HG03066 (cell line): ENCODE measurements around the gene CBX3.
"Not testable (repeated sequence)": the region's sequence is repeated elsewhere in the genome, so short reads cannot be mapped to it uniquely, and the experiment has no call there.

Source experiments
- ATAC-seq: cut with Tn5 transposase; IDR thresholded peaks from one replicate; pipeline ENCODE4 v1.9.1; 2021; ENCODE audit warnings: low read depth; ENCODE audit not compliant: unreplicated experiment

CBX3 gene

DNA sequence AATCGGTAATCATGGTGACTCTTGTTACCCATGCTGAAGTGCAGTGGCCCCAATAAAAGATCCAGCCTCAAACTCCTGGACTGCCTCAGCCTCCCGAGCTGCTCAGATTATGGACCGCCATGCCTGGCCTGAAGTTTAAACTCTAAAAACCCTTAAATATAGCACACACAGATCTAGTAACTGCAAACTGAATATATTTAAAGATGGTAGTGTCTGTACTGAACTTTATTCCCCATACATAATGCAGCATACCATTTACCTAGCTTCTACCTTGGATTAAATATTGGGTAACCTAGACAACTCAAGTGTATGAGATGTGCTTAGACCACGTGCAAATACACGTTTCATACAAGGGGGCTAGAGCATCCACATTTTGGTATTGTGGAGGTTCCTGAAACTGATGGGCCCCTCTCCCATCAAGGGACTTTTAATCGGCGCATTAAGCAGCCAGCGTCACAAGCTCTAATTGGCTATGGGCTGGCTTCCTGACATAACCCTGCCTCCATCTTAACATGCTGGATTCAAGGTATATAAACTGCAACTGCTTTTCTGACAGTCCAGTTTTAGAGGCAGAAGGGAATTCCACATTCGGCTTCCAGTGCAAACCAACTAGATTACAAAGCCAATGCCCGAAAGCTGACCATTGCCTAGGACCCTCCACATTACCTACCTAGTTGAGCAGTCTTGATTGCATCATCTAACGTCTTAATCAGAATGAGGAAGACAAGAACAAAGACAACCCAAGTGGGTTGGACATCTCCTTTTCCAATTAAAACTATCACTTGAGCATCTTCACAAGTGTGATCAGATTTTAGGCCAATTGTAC, 14.0 kb upstream of the CBX3 start:
- no peak for ATAC-seq

DNA sequence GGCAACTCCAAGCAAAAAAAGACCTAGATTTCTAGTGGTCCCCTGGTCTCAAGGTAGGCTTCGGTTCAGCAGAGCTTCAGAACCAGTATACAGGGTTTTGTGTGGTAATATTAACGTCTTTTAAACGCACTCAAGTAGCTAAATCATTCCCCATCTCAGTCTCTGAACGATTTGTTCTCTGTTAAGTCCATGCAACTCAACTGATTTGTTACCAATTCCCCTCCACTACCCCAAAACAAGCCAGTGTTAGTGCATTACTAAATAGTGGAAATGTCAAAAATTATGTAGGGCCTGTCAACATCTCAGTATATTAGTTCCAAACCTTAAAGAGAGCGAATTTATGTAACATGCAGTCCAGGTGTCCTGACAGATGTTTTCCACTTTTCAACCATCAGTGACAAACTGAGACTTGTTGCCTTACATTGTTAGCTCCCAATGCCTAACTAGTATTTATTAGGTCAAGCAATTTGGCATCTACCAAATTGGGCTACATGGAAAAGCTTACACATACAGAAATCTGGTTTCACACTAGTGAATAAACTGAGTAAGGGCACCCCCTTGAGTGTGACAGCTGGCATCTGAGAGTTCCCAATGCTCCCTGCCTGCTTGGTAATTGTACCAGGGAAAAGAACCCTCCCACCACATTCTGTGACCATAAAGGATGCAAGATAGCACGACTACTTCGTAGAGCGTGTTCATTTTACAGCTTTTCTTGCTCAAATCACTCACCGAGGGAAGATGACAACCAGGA, 13.2 kb upstream of the CBX3 start:
- ATAC-seq, result no peak

DNA sequence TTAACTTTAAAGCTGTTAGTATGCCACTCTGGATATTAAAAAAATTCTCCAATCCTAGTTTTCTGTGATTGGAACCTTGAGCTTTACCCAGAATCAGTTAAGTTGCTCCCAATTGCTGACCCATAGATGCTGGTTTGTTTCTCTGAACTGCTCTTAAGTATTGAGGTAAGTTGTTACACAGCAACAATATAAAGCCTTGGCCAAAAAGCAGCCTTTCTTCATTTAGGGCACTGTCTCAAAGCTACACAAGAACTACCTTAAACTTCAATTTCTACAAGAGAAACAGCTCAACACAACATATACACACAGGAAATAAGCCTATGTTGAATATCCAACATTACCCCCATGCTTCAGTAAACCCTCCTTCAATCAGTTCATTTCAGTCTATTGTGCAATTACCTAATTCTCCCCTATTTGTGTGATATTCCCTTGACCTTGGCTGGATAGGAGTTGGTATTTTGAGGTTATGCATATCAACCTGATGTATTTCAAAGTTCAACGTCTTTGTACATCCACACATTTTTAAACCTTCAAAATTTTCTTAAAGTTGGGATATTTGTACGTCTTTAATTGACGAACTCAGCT, 12.5 kb upstream of the CBX3 start:
- ATAC-seq, result no peak

DNA sequence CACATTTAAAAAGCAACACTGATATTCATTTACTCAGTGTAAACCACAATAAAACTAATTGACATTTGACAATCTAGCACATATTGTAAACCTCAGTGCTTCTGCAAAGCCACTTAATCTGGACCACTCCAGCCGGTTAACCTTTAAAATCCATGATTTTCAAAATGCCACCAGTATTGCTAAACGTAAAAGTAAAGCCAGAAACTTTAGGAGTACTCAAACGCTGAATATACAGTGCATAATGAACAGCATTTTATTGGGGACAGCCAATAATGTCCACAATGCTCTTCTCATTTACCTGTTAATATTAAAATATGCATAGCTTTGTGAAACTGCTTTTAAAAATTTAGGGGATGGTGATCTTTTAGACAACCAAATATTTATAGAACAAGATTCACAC, 11.8 kb upstream of the CBX3 start:
- no peak for ATAC-seq

DNA sequence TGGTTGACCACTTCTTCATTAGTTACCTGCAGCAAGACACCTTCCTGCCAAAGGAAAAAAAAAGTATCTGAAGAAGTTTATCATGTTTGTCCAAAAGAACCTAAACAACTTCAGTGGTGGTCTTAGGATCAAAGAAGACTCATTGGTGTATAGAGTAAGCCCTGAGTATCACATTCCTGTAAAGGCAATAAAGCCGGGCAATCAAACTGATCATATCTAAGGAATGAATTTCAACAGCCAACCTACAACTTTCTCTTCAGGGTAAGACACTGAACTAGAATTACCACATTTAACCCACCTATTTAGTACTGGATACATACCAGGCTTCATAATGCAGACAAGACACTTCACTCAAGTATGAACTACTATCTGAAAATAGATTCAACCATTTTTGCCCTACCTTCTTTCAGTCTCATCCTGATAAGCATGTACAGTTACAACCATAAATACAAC, 11.1 kb upstream of the CBX3 start:
- ATAC-seq, result no peak

DNA sequence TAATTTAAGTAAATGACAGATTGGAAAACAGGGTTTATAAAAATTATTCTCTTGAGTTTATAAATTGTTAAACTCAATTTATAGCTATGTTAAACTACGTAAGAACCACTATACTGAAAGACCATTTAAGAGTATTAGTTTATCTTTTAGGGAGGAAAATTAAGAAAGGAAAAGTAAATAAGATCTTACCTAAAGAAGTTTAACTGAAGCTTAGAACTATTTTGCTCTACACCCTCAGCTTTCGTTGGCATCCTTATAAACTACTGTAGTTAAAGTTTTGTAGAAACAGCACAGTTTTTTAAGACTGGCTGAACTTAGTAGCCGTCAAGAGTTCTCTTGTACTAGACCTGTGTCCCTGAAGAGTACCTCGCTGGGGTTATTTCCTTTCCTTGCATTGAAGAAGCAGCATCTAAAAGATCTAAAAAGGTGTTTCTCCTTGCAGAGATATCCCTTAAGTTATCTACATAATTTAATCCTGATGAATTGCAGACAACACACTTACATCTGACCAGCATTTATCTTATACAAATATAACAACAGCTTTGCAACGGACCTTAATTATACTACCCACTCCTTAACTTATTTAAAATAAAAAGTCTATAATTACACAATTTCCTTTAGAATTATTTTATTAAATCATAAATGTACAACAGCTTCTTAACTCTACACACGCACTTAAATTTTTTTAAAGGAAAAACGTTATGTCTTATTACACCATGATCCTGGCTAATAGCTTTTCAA, 10.1 kb upstream of the CBX3 start:
- ATAC-seq, result no peak

DNA sequence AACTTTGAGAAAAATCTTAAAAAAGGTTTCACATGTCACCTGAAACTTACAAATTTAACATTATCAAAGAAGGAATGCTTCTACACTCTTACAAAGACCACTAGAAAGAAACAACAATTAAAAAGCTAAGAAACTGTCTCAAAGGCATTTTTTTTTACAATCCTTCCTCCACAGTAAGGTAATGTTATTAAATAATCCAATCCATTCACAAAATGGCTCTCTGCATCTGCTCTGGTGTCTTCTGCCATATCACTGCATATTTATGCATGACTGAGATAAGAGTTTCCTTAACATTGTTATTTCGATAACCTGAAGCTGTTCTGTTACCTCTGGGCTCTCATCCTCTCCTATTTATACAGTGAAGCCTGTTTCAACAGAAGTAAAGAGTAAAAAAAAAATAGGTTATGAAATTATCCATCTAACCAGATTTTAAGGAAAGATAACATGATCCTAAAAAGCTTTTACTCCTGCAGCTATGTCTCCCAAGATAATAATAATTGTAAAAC, 9.5 kb upstream of the CBX3 start:
- ATAC-seq, result no peak

DNA sequence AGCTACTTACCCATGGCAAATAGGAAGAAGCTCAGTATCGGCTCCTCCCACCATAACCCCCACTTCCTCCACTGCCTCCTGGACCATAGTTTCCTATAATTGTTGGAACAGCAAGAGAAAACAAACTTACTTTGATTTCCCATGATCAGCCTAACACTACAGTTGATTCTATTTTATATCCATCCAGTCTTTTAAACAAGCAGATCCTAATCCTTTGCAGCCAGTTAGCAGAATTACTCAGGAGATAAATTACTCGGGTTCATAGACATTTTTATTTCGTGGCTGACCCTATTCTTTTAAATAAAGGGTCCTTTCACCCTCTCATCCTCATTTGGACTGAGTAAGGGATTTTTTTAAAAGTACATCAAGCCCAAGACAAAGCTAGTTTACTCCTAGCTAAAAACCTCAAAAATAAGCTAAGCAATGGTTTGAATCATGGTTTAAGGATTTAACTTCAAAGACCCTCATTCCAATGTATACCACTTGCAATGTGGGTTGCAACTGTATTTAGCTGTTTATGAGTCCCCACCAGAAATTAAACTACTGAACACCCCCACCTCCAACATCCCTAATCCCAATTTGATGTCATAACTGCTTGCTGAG, 9.0 kb upstream of the CBX3 start:
- ATAC-seq, result no peak

DNA sequence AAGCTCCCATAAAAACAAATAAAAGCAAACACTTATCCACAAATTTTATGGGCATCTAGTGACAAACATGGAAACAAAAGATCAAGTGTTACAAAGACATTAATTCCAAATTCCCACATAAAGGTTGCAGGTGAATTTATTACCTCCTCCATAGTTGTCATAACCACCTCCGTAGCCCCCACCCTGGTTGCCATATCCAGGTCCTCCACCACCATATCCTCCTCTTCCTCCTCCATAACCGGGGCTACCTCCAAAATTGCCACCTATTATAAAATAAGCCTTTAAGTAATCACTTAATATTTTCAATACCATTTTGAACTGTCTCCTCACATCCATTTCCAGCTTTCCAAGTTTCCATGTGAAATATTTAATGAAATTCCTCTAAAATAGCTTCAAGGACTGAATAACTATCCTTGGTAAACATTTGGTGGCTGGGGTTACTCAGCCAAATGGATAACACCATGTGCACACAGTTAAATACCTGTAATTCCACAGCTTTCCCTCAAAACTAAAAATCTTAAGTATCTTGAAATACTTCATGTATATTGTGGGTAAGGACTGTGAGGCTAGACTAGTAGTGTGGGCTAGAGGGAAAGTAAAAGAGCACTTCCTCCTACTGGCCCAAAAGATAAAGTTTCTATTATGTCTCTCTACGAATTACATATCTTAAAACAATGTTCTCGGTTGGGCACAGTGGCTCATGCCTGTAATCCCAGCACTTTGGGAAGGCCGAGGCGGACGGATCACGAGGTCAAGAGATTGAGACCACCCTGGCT, 7.9 kb upstream of the CBX3 start:
- no peak for ATAC-seq

DNA sequence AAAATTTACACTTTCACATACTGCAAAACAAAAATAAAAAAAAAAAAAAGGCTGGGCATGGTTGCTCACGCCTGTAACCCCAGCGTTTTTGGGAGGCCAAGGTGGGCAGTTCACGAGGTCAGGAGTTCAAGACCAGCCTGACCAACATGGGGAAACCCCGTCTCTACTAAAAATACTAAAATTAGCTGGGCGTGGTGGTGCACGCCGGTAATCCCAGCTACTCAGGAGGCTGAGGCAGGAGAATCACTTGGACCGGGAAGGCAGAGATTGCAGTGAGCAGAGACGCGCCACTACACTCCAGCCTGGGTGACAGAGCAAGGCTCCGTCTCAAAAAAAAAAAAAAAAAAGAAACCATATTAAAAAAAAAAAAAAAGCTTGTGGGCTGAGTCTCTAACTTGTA, 6.8 kb upstream of the CBX3 start:
- not testable (repeated sequence) for ATAC-seq

DNA sequence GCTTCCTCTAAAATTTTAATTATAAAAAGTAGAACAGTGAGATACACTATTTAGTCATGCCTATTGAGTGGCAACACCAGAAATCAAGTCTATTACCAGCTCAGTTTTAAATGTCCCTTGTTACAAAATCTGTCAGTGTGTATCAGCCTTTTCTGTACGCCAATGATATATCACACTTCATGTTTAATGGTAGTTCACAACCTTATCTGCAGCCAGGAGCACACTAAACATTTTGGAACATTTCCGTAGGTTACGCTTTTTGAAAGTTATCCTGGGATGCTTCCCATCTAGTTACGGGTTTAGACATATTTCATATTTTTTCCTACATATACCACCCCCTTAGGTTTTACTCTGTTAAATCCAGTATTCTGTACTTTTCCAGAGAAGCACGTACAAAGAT, 6.4 kb upstream of the CBX3 start:
- ATAC-seq, result no peak

DNA sequence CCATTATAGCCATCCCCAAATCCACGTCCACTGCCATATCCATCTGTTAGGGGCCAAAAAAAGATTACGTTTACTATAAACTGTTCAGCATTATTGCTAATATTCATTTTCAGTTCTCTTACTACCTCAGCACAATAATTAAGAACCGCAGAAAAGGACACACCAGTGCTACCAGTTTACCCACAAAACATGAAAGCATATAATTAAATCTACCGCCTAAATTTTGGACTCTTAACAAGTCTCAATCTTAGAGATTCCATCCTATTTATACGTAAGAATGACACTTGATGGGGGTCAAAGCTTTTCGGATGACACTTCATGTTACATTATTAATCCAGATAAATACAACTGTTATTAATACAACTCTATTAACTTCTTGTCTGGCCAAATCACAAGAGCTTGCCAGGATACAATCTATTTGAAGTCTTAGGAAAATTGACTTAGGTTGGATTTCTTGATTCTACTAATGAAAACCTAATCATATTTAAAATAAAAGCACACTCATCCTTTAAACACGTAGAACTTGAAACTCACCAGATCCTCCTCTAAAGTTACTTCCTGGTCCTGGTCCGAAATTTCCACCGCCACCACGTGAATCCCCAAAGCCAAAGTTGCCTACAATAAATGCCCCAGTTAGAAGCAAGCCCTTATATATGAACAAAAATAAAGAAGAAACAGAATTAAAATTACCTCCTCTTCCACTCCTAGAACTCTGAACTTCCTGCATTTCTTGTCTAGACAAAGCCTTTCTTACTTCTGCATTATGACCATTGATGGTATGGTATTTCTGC, 5.5 kb upstream of the CBX3 start:
- ATAC-seq, result no peak

DNA sequence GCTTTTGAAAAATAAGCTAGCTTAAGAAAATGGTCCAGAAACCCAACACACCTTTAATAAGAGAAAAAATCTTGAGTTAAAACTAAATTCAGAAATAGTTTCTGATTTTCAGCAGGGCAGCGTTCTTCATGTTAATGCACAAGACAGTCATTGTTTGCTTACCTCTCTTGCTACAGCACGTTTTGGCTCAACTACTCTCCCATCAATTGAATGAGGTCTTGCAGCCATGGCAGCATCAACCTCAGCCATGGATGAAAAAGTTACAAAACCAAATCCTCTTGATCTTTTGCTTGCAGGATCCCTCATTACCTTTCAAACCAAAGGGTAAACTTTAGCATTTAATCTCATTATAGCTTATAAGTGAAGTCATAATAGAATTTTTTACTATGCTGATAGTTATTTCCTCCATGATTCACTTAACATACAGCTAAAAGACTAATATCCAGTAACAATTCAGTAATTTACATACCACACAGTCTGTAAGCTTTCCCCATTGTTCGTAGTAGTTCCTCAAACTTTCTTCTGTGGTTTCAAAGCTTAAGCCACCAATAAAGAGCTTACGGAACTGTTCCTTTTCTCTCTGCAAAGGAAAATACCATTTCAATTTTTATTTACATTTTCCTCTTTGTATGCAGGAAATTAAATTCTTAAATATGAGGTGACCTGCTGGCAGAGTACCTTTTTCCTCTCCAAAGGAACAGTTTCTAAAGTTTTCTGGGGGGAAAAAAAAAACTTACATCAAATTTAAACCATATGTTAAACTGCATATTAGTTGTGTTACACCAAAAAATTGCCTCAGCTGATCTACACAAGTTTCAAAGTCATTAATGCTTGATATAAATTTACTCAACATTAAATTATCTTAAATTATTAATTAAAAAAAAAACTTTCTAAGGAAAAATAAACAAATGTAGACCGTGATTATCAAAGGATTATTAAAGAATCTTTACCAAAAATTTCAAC, 4.1 kb upstream of the CBX3 start:
- ATAC-seq, result no peak

DNA sequence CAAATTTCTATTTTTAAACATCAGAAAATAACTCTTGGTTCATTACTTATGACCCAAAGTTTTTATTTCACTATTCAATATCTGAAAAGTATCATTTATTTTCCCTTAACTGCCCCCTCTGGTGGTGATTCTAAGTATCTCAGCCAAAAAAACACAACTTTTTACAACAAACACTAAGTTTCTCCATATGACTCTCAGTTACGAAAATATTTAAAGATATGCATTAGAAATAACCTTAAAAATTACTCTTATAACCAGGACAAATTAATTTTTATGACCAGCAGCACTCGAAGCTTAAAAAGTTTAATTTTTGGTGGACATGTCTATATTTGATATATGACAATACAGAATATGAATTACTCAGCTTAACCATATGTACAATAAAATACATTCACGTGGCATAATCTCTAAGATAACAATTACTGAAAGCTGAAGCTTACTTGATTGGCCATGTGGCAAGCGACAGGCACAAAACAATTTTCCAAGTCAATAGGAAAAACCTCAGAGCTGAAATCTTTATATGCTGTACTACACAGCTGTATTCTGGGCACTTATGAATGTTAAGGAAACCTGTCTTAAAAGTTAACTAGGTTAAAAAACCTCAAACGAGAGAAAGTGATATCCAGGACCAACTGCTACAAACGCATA, 3.3 kb upstream of the CBX3 start:
- no peak for ATAC-seq

DNA sequence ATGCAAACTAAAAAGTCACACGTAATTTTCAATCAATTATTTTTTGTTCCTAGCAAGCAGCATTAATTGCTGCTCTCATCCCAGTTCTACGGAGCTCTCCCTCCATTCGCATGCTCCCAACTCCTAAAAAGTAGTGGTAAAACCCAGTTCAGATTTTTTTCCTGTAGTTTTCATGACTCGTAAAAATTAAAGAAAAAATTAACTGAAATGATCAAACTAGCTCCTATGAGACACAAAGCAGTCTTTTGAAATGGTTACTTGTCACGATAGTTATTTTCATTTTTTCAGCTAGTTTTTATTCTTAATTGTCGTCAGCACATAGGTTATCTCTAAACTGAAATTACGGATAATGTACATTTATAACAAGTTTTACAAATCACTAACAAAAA, 2.8 kb upstream of the CBX3 start:
- ATAC-seq, result no peak

DNA sequence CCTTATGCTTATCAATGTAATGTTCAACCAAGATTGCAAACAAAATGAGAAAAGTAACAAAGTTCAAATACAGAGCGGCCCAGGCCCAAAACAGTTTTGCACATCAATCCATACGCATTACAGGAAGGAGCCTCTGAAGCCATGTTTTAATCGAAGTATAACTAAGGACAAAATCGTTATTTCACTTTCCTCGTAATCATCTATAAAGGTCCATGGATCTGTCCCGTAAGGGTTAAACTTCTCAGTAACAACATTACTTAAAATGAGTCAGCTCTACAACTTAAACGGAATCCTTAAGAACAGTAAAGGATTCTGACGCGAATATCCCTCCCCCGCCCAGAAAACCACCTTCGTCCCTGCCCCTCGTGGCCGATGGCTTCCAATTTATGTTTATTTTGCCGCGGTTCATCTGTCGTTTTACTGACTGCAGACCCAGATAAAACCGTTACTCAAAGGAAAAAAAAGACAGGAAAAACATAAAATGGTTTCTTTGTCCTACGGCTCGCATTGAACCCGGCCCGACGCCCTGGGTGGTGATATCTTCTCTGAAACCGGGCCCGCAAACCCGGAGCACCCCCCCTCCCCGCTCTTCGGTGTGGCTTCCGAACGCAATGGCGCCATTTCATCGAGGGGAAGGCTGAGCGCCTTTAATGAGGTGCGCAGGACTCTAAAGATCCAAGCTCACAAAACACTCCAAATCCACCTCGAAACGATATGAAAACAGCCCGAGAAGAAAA, 2.1 kb upstream of the CBX3 start:
- ATAC-seq, result no peak

DNA sequence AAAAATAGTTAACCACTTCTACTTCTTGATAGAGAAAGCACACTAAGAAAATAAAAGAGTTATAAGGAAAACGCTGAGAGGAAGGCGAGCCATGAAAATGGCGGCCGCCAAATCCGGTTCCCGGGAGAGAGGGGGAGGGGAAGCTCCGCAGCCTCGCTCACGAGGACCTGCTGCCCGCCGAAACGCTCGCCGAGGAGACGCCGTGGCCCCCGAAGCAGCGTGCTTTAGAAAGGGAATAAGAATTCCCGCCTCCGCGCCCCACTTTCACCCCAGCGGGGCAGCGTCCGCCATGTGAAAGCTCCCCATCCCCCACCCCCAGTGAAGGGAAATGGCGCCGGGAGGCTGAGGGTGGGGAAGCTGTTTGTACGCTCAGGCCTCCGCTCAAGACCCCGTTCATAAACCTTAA, 1.5 kb upstream of the CBX3 start:
- peak; percentile 11 for ATAC-seq
